Measurements from ENCODE around the gene TLR8.
"Not testable (repeated sequence)": the region's sequence is repeated elsewhere in the genome, so short reads cannot be mapped to it uniquely, and the experiment has no call there.

The TLR8 gene

GRCh38 chrX:12932244-12932643 lies 25.8 kb downstream of the TLR8 start:
- DNase-seq (ENCODE audit: low read depth): no peak
- no peak for TF ChIP-seq CTCF (IDR thresholded peaks at IDR 0.05; ENCODE audit: control insufficient read depth, insufficient read depth, low read depth, low read length, missing control alignments)
- H3K4me3 ChIP-seq (ENCODE audit: control insufficient read depth, low read depth, low read length): no peak overlapping the region

GRCh38 chrX:12934850-12935249 lies 28.4 kb downstream of the TLR8 start:
- no peak overlapping the region for H3K4me3 ChIP-seq (ENCODE audit: control insufficient read depth, low read depth, low read length)
- TF ChIP-seq CTCF (IDR thresholded peaks at IDR 0.05; ENCODE audit: control insufficient read depth, insufficient read depth, low read depth, low read length, missing control alignments): no peak
- no peak for DNase-seq (ENCODE audit: low read depth)

GRCh38 chrX:12936947-12937346 lies 30.5 kb downstream of the TLR8 start:
- H3K4me3 ChIP-seq (ENCODE audit: control insufficient read depth, low read depth, low read length): no peak overlapping the region
- no peak for TF ChIP-seq CTCF (IDR thresholded peaks at IDR 0.05; ENCODE audit: control insufficient read depth, insufficient read depth, low read depth, low read length, missing control alignments)
- no peak for DNase-seq (ENCODE audit: low read depth)

GRCh38 chrX:12940471-12940870 lies 34.1 kb downstream of the TLR8 start:
- not testable (repeated sequence) for DNase-seq (ENCODE audit: low read depth); H3K4me3 ChIP-seq (ENCODE audit: control insufficient read depth, low read depth, low read length)

GRCh38 chrX:12943592-12943991 lies 37.2 kb downstream of the TLR8 start:
- H3K4me3 ChIP-seq (ENCODE audit: control insufficient read depth, low read depth, low read length); DNase-seq (ENCODE audit: low read depth): not testable (repeated sequence)

GRCh38 chrX:12944452-12944851 lies 38.0 kb downstream of the TLR8 start:
- H3K4me3 ChIP-seq (ENCODE audit: control insufficient read depth, low read depth, low read length); DNase-seq (ENCODE audit: low read depth): not testable (repeated sequence)

- no peak for DNase-seq (ENCODE audit: low read depth)
- TF ChIP-seq CTCF (IDR thresholded peaks at IDR 0.05; ENCODE audit: control insufficient read depth, insufficient read depth, low read depth, low read length, missing control alignments): no peak
- H3K4me3 ChIP-seq (ENCODE audit: control insufficient read depth, low read depth, low read length): no peak overlapping the region
Measured at GRCh38 chrX:12945494-12945893, 39.1 kb downstream of the TLR8 start.

GRCh38 chrX:12946406-12946805 lies 40.0 kb downstream of the TLR8 start:
- no peak for TF ChIP-seq CTCF (IDR thresholded peaks at IDR 0.05; ENCODE audit: control insufficient read depth, insufficient read depth, low read depth, low read length, missing control alignments)
- H3K4me3 ChIP-seq (ENCODE audit: control insufficient read depth, low read depth, low read length): no peak overlapping the region
- DNase-seq (ENCODE audit: low read depth): no peak

Measured in AG09309 (cell line).